H1 (cell line): ENCODE results near the gene CD58. TPM values are rescaled to one million over a fixed set of nuclear protein-coding genes. Genes with fewer than 3 reads are reported as not detected.
"Not testable (repeated sequence)": the region's sequence is repeated elsewhere in the genome, so short reads cannot be mapped to it uniquely, and the experiment has no call there.

Experiments used
- CTCF ChIA-PET: fragments of 300-600 bp; sonication (Branson Sonifier 250); formaldehyde crosslinking; loops from one replicate; lab custom pipeline; 2021; ENCODE audit not compliant: partially characterized antibody; lab: Charles Lee
- POLR2A ChIA-PET: fragments of 300-600 bp; sonication (Branson Sonifier 250); formaldehyde crosslinking; loops from one replicate; lab custom pipeline; 2021; ENCODE audit warnings: inconsistent platforms; ENCODE audit not compliant: partially characterized antibody; lab: Charles Lee
- DNase-seq, 2 experiments: peaks; one replicate each; pipeline versions ENCODE4 v3.0.0 to v3.0.0-alpha.2; 2010 to 2022; ENCODE audit warnings: low spot score in 2 of 2, low read depth in 1 of 2, mixed read lengths in 1 of 2
- FAIRE-seq: peaks from 2 replicates; lab custom pipeline; 2011; peaks lifted over from hg19 to GRCh38; lab: Jason Lieb, UNC
- H2AFZ ChIP-seq: 2 replicates; pipeline ENCODE4 v1.8.1; 2012; ENCODE audit warnings: low read length, inconsistent platforms
- H2AK5ac ChIP-seq: 2 replicates; pipeline ENCODE4 v1.6.1; 2013; ENCODE audit warnings: low read depth, low read length
- H2BK120ac ChIP-seq: replicated peaks from 2 replicates; pipeline ENCODE3; 2013; ENCODE audit warnings: low read depth, low read length, inconsistent platforms
- H2BK12ac ChIP-seq: 2 replicates; pipeline ENCODE4 v1.6.1; 2013; ENCODE audit warnings: low read depth, low read length
- H2BK15ac ChIP-seq: 2 replicates; pipeline ENCODE4 v1.6.1; 2013; ENCODE audit warnings: low read length
- H2BK20ac ChIP-seq: 2 replicates; pipeline ENCODE4 v1.6.1; 2013; ENCODE audit warnings: low read length
- H2BK5ac ChIP-seq: 2 replicates; pipeline ENCODE4 v1.6.1; 2013; ENCODE audit warnings: low read depth, low read length
- H3K14ac ChIP-seq: 2 replicates; pipeline ENCODE4 v1.6.1; 2013; ENCODE audit warnings: inconsistent platforms; ENCODE audit not compliant: insufficient read length
- H3K18ac ChIP-seq: 2 replicates; pipeline ENCODE4 v1.6.1; 2013; ENCODE audit warnings: low read length; ENCODE audit errors: extremely low read depth
- H3K23ac ChIP-seq: 2 replicates; pipeline ENCODE4 v1.6.1; 2013; ENCODE audit warnings: inconsistent platforms; ENCODE audit not compliant: insufficient read length
- H3K23me2 ChIP-seq: 2 replicates; pipeline ENCODE4 v1.6.1; 2013; ENCODE audit warnings: low read depth, low read length
- H3K27ac ChIP-seq: 2 replicates; pipeline ENCODE4 v1.6.1; 2011; ENCODE audit warnings: low read depth, low read length, inconsistent platforms
- H3K27me3 ChIP-seq, 4 experiments: replicated peaks in 1 of 4; 1 replicate in 1 of 4; 2 replicates in 3 of 4; pipeline versions ENCODE4 v1.6.1 to v1.8.1; 2011 to 2013; ENCODE audit warnings: low read length in 3 of 4, mild to moderate bottlenecking in 3 of 4, inconsistent platforms in 2 of 4, mixed read lengths in 2 of 4, moderate library complexity in 1 of 4; ENCODE audit not compliant: control insufficient read depth in 3 of 4, insufficient read depth in 3 of 4; ENCODE audit errors: extremely low read depth in 1 of 4
- H3K36me3 ChIP-seq, 4 experiments: 2 replicates each; pipeline versions ENCODE4 v1.6.1 to v1.8.1; 2011 to 2013; ENCODE audit warnings: mild to moderate bottlenecking in 4 of 4, low read length in 3 of 4, moderate library complexity in 2 of 4, control low read depth in 1 of 4, inconsistent platforms in 1 of 4; ENCODE audit not compliant: insufficient read depth in 4 of 4, control insufficient read depth in 2 of 4
- H3K4ac ChIP-seq: replicated peaks from 2 replicates; pipeline ENCODE3; 2013; ENCODE audit warnings: low read length, low read depth, mixed read lengths, inconsistent platforms; ENCODE audit not compliant: insufficient read length
- H3K4me1 ChIP-seq, 4 experiments: replicated peaks in 1 of 4; 1 replicate in 1 of 4; 2 replicates in 3 of 4; pipeline versions ENCODE4 v1.6.1 to v1.8.1; 2011 to 2013; ENCODE audit warnings: low read length in 3 of 4, inconsistent platforms in 2 of 4, mixed read lengths in 1 of 4; ENCODE audit not compliant: insufficient read depth in 4 of 4, control insufficient read depth in 3 of 4
- H3K4me2 ChIP-seq, 2 experiments: 2 replicates each; pipeline versions ENCODE4 v1.6.1 to v1.8.1; 2011 to 2013; ENCODE audit warnings: low read depth in 2 of 2, low read length in 2 of 2, control low read depth in 1 of 2, inconsistent platforms in 1 of 2, mild to moderate bottlenecking in 1 of 2; ENCODE audit not compliant: insufficient read depth in 1 of 2
- H3K4me3 ChIP-seq, 4 experiments: fragments of 200-600, 300-600 bp in 1 of 4; sonication (generic), shearing (Covaris generic), sonication (Bioruptor Twin) in 1 of 4; 2 replicates each; pipeline versions ENCODE4 v1.5.1 to v1.8.1; 2011 to 2016; ENCODE audit warnings: low read length in 4 of 4, low read depth in 3 of 4, control low read depth in 2 of 4, inconsistent platforms in 2 of 4, mild to moderate bottlenecking in 2 of 4, mixed read lengths in 1 of 4, moderate library complexity in 1 of 4; ENCODE audit not compliant: insufficient read depth in 2 of 4; ENCODE audit errors: extremely low read depth in 1 of 4
- H3K56ac ChIP-seq: replicated peaks from 2 replicates; pipeline ENCODE3; 2013; ENCODE audit warnings: low read depth, mild to moderate bottlenecking, mixed read lengths, low read length, inconsistent platforms; ENCODE audit not compliant: insufficient read length
- H3K79me1 ChIP-seq: 2 replicates; pipeline ENCODE4 v1.6.1; 2013; ENCODE audit warnings: low read depth, low read length, control low read depth
- H3K79me2 ChIP-seq, 2 experiments: 2 replicates each; pipeline versions ENCODE4 v1.6.1 to v1.8.1; 2012 to 2013; ENCODE audit warnings: low read length in 2 of 2, mild to moderate bottlenecking in 2 of 2, inconsistent platforms in 1 of 2; ENCODE audit not compliant: insufficient read depth in 2 of 2, control insufficient read depth in 1 of 2
- H3K9ac ChIP-seq, 4 experiments: replicated peaks in 1 of 4; 1 replicate in 1 of 4; 2 replicates in 3 of 4; pipeline versions ENCODE4 v1.6.1 to v1.8.1; 2011 to 2013; ENCODE audit warnings: low read depth in 3 of 4, low read length in 3 of 4, control low read depth in 2 of 4, mild to moderate bottlenecking in 2 of 4, moderate library complexity in 2 of 4, inconsistent platforms in 1 of 4; ENCODE audit errors: extremely low read depth in 1 of 4
- H3K9me3 ChIP-seq, 2 experiments: 2 replicates each; pipeline versions ENCODE4 v1.6.1 to v1.8.1; 2012 to 2013; ENCODE audit warnings: mild to moderate bottlenecking in 2 of 2, moderate library complexity in 2 of 2, control low read depth in 1 of 2, inconsistent platforms in 1 of 2, low read depth in 1 of 2, low read length in 1 of 2, mixed read lengths in 1 of 2; ENCODE audit not compliant: insufficient read depth in 2 of 2
- H4K20me1 ChIP-seq, 2 experiments: replicated peaks in 1 of 2; 2 replicates each; pipeline versions ENCODE3 to v1.8.1; 2011 to 2013; ENCODE audit warnings: inconsistent platforms in 2 of 2, low read length in 2 of 2, mild to moderate bottlenecking in 1 of 2; ENCODE audit not compliant: insufficient read depth in 2 of 2, control insufficient read depth in 1 of 2
- H4K5ac ChIP-seq: 2 replicates; pipeline ENCODE4 v1.6.1; 2013; ENCODE audit warnings: low read length, low read depth, mixed read lengths, inconsistent platforms; ENCODE audit not compliant: insufficient read length
- H4K8ac ChIP-seq: 2 replicates; pipeline ENCODE4 v1.8.0; 2013; ENCODE audit warnings: mild to moderate bottlenecking, moderate library complexity, low read length, inconsistent platforms; ENCODE audit not compliant: insufficient read depth; ENCODE audit errors: extremely low read depth
- H4K91ac ChIP-seq: replicated peaks from 2 replicates; pipeline ENCODE3; 2013; ENCODE audit warnings: low read length, mixed read lengths, inconsistent platforms; ENCODE audit not compliant: insufficient read length
- BCL11A ChIP-seq, 2 experiments: IDR thresholded peaks; one replicate each; pipeline ENCODE4 v1.6.1; 2011; ENCODE audit warnings: low read depth in 2 of 2, low read length in 2 of 2, mild to moderate bottlenecking in 2 of 2
- CHD2 ChIP-seq: IDR thresholded peaks from 2 replicates; pipeline ENCODE4 v1.6.1; 2012; ENCODE audit warnings: low read length, improper control_type of control experiment
- SIRT6 ChIP-seq: IDR thresholded peaks from one replicate; pipeline ENCODE4 v1.7.1; 2012; ENCODE audit warnings: low read length, inconsistent platforms
- SP1 ChIP-seq: IDR thresholded peaks from 2 replicates; pipeline ENCODE4 v1.6.1; 2011; ENCODE audit warnings: low read depth, low read length
- WGBS, 2 experiments: shearing (Covaris generic) in 1 of 2; methylation state at CpG; one replicate each; pipeline versions ENCODE4 v1.1.6 to v1.1.7; 2013 to 2015; ENCODE audit warnings: low lambda C conversion rate in 2 of 2, mixed read lengths in 2 of 2, inconsistent platforms in 1 of 2, low coverage in 1 of 2, missing lambda C conversion rate in 1 of 2; ENCODE audit not compliant: insufficient replicate concordance in 2 of 2, insufficient coverage in 1 of 2, insufficient read length in 1 of 2; ENCODE audit errors: extremely low coverage in 1 of 2, missing lambda C conversion rate in 1 of 2; 5-methylcytosine and 5-hydroxymethylcytosine counted together
- polyA plus RNA-seq, 7 experiments: library from polyadenylated mRNA; depleted of rRNA in 3 of 7; stranded (reverse) in 5 of 7; unstranded in 2 of 7; fragments of >200 nt in 5 of 7; fragments of 200-250 nt in 2 of 7; gene quantifications; 1 replicate in 5 of 7; 2 replicates in 1 of 7; 4 replicates in 1 of 7; pipeline versions ENCODE4 v1.2.1 to v1.2.3, GENCODE V29; 2011 to 2013; ENCODE audit warnings: missing spikeins in 2 of 7, mixed read lengths in 2 of 7
- total RNA-seq: library from RNA; stranded (reverse); fragmentation: NEBNext Ultra II Directional; extraction: Animal tissue kit (Norgen Biotek cat#: 25700); gene quantifications from 2 replicates; pipeline ENCODE4 v1.2.1, GENCODE V29; 2021
- TF ChIP-seq, protein P1 (sequence below): IDR thresholded peaks from 2 replicates; pipeline ENCODE4 v1.6.1; 2012; ENCODE audit warnings: inconsistent platforms

Gene CD58
- total and polyA plus RNA-seq, 2 of the 8 experiments (the other 6 are each of a cell fraction or from before 2014, with no cell fraction given), result 5.3 to 5.5 TPM

DNA sequence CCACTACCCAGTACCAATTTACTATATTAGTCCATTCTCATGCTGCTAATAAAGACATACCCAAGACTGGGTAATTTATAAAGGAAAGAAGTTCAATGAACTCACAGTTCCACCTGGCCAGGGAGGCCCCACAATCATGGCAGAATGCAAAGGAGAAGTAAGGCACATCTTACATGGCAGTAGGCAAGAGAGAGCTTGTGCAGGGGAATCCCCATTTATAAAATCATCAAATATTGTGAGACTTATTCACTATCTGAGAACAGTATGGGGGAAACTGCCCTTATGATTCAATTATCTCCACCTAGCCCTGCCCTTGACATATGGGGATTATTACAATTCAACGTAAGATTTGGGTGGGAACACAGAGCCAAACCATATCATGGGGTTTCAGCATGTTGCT is 6.4 kb downstream of the CD58 start (continued):
- TF ChIP-seq SIRT6, result no peak
- TF ChIP-seq BCL11A (IDR thresholded peaks at IDR 0.05; ENCODE audit: low read depth in 2 of 2, low read length in 2 of 2), result no peak
- TF ChIP-seq, protein P1, sequence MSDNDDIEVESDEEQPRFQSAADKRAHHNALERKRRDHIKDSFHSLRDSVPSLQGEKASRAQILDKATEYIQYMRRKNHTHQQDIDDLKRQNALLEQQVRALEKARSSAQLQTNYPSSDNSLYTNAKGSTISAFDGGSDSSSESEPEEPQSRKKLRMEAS, result no peak
- TF ChIP-seq CHD2, result no peak
- TF ChIP-seq SP1, result no peak

DNA sequence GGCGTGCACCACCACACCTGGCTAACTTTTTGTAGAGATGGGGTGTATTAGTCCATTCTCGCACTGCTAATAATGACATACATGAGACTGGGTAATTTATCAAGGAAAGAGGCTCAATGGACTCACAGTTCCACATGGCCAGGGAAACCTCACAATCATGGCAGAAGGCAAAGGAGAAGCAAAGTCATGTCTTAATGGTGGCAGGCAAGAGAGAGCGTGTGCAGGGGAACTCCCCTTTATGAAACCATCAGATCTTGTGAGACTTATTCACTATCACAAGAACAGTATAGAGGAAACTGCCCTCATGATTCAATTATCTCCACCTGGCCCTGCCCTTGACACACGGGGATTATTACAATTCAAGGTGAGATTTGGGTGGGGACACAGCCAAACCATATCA is 8.4 kb downstream of the CD58 start:
- H4K5ac ChIP-seq, H3K79me1 ChIP-seq, H3K23ac ChIP-seq, H3K9me3 ChIP-seq, H3K4ac ChIP-seq, H3K4me2 ChIP-seq, H4K8ac ChIP-seq, FAIRE-seq, H3K4me3 ChIP-seq, H3K14ac ChIP-seq, H2BK15ac ChIP-seq, H2BK12ac ChIP-seq, H3K27ac ChIP-seq, H2BK20ac ChIP-seq, H2BK5ac ChIP-seq, H2AK5ac ChIP-seq, POLR2A ChIA-PET, DNase-seq, H3K23me2 ChIP-seq, H3K27me3 ChIP-seq, H3K36me3 ChIP-seq, H2AFZ ChIP-seq, H2BK120ac ChIP-seq, H4K20me1 ChIP-seq, H4K91ac ChIP-seq, H3K56ac ChIP-seq, H3K79me2 ChIP-seq, H3K4me1 ChIP-seq, H3K18ac ChIP-seq, H3K9ac ChIP-seq: not testable (repeated sequence)
- 93% methylated on average over 4 of the region's 4 CpGs; no CpG with 5 or more reads in 1 of the 2 experiments for WGBS, 2 experiments
- CTCF ChIA-PET, result interaction anchor here (0.6 kb wide), 1 partner anchor 34 kb away, joined by 3 read pairs; no protein-coding TSS in a partner anchor
